Neural progenitor cell (in vitro differentiated cells): ENCODE results near the gene CTSD.

ENCODE experiments used
- CTCF ChIP-seq: fragments of 200-600 bp; sonication (generic); IDR thresholded peaks from 2 replicates; pipeline ENCODE4 v1.5.1; 2017; ENCODE audit warnings: antibody characterized with exemption, mild to moderate bottlenecking
- EZH2 ChIP-seq: fragments of 200-600 bp; sonication (generic); IDR thresholded peaks from 2 replicates; pipeline ENCODE4 v1.6.1; 2017; ENCODE audit warnings: antibody characterized with exemption, mild to moderate bottlenecking, moderate library complexity

GRCh38 chr11:1755692-1756561, 7.8 kb downstream of the CTSD start:
- TF ChIP-seq CTCF (no peak), EZH2 (no peak)
